ENCODE measurements around the gene SENP2.
A peak's percentile ranks its signal among the peaks of the same experiment; 100 is the strongest.
"Not testable (repeated sequence)": the region's sequence is repeated elsewhere in the genome, so short reads cannot be mapped to it uniquely, and the experiment has no call there.

Gene SENP2

DNA sequence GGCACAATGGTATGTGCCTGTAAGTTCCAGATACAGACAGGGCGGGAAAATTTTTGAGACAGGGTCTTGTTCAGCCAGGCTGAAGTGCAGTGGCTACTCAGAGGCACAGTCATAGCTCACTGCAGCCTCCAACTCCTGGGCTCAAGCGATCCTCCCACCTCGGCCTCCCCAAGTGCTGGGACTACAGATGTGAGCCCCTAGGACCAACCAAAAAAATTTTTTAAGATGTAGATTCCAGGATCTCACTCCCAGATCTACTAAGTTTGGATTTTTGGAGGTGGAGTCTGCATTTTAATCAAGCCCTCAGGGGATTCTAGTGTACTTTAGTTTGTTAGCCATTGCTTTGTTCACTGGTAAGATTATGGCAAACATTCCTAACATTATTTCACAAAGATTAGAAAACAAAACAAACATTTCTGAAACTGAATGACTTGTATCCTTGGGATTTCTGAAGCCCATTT is 36.4 kb upstream of the SENP2 start:
- no peaks in the 10 kb centered on the region for H3K27me3 Mint-ChIP-seq (ENCODE audit: low read depth)
- no peak overlapping the region for H3K4me3 Mint-ChIP-seq
- H3K36me3 Mint-ChIP-seq (ENCODE audit: low read depth): no peaks in the 10 kb centered on the region
- peaks cover 6% of the 10 kb centered on the region for H3K4me1 Mint-ChIP-seq
- no peaks in the 10 kb centered on the region for H3K9me3 Mint-ChIP-seq
- H3K27ac Mint-ChIP-seq: no peak overlapping the region
- TF ChIP-seq CTCF (IDR thresholded peaks at IDR 0.05; ENCODE audit: unreplicated experiment in 3 of 3): no peak

GRCh38 chr3:185552358-185552877 is 33.7 kb upstream of the SENP2 start, which contains the start of gene LIPH:
LIPH (minus strand) TSS chr3:185552588; CDS start chr3:185552471, 117 bp downstream.
- Mint-ChIP-seq H3K27ac (peak within 1 kb of the TSS in 1 of 3 experiments; percentile 8), H3K9me3 (no peaks in the 10 kb centered on the region), H3K36me3 (ENCODE audit: low read depth) (no peaks in the 10 kb centered on the region), H3K4me1 (peaks cover 6% of the 10 kb centered on the region), H3K27me3 (ENCODE audit: low read depth) (peaks cover 6% of the 10 kb centered on the region), H3K4me3 (no peak within 1 kb of the TSS)
- TF ChIP-seq CTCF (IDR thresholded peaks at IDR 0.05; ENCODE audit: unreplicated experiment in 3 of 3): no peak

GRCh38 chr3:185555101-185555501 is 31.0 kb upstream of the SENP2 start:
- Mint-ChIP-seq H3K27me3 (ENCODE audit: low read depth) (peaks cover 15% of the 10 kb centered on the region), H3K36me3 (ENCODE audit: low read depth) (no peaks in the 10 kb centered on the region), H3K9me3 (no peaks in the 10 kb centered on the region), H3K27ac (no peak overlapping the region), H3K4me3 (no peak overlapping the region), H3K4me1 (peaks cover 14% of the 10 kb centered on the region)
- TF ChIP-seq CTCF (IDR thresholded peaks at IDR 0.05; ENCODE audit: unreplicated experiment in 3 of 3): no peak

GRCh38 chr3:185555860-185556347 is 30.2 kb upstream of the SENP2 start:
- no peak for TF ChIP-seq CTCF (IDR thresholded peaks at IDR 0.05; ENCODE audit: unreplicated experiment in 3 of 3)
- no peak overlapping the region for H3K27ac Mint-ChIP-seq
- no peaks in the 10 kb centered on the region for H3K36me3 Mint-ChIP-seq (ENCODE audit: low read depth)
- H3K9me3 Mint-ChIP-seq: no peaks in the 10 kb centered on the region
- H3K4me3 Mint-ChIP-seq: no peak overlapping the region
- H3K27me3 Mint-ChIP-seq (ENCODE audit: low read depth): peaks cover 21% of the 10 kb centered on the region
- H3K4me1 Mint-ChIP-seq: peaks cover 14% of the 10 kb centered on the region

GRCh38 chr3:185556640-185557039 is 29.5 kb upstream of the SENP2 start:
- Mint-ChIP-seq H3K27me3 (ENCODE audit: low read depth) (peaks cover 25% of the 10 kb centered on the region), H3K4me1 (peaks cover 14% of the 10 kb centered on the region)
- H3K27ac Mint-ChIP-seq; H3K4me3 Mint-ChIP-seq; H3K36me3 Mint-ChIP-seq (ENCODE audit: low read depth); H3K9me3 Mint-ChIP-seq: not testable (repeated sequence)

DNA sequence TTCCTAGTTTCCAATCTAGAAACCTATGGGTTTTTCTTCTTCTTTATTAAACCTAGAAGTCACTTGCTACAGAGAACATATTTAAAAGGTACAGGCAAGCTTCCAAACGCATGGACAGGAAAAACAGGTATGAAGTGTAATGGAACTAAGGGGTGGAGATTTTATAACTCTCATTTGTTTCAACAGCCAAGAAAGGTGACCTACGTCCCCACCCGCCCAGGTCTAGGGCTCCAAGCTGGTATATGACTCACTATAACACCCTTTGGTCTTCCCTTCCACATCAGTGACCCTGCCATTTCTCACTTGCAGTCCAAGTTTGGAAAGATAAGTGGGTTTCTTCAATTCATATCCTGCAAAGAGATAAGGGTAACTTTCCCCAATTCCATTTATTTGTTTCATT is 27.7 kb upstream of the SENP2 start:
- Mint-ChIP-seq H3K4me1 (peaks cover 8% of the 10 kb centered on the region), H3K27ac (peak overlapping the region in 1 of 3 experiments; percentile 26), H3K9me3 (no peaks in the 10 kb centered on the region), H3K4me3 (no peak overlapping the region), H3K36me3 (ENCODE audit: low read depth) (no peaks in the 10 kb centered on the region), H3K27me3 (ENCODE audit: low read depth) (peaks cover 30% of the 10 kb centered on the region)
- TF ChIP-seq CTCF (IDR thresholded peaks at IDR 0.05; ENCODE audit: unreplicated experiment in 3 of 3): no peak
